ENCODE data around the gene FHIT.

The FHIT gene

DNA sequence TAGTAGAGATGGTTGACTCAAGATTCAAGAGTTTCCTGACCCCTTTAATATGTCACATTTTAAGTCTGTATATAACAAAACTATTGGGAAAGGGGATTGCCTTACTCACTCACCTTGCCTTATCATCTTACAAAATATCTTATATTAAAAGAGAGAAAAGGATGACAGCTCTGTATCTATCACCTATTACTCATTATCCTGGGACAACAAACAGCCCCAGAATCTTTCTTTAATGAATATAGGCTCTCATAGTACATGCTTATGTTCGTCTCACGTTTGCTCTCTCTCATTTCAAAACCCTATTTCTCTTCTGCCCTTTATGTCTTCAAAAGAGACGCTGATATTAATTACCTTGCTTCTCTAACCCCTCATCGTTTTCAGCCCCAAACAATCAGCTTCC is 1178.0 kb downstream of the FHIT start:
- no peak for DNase-seq

GRCh38 chr3:60070366-60070765 is 1180.9 kb downstream of the FHIT start:
- no peak for DNase-seq

- no peak for DNase-seq
Measured at GRCh38 chr3:60065227-60065868, 1185.9 kb downstream of the FHIT start.

- DNase-seq: no peak
Measured at GRCh38 chr3:60064210-60065178, 1186.8 kb downstream of the FHIT start.

- no peak for DNase-seq
Measured at GRCh38 chr3:60056404-60056803, 1194.8 kb downstream of the FHIT start.

GRCh38 chr3:60055765-60056164 is 1195.5 kb downstream of the FHIT start:
- DNase-seq: no peak

GRCh38 chr3:60053526-60054265 is 1197.6 kb downstream of the FHIT start:
- DNase-seq: peak in 3 of 4 experiments; percentile 2 to 14 (median 13)

DNA sequence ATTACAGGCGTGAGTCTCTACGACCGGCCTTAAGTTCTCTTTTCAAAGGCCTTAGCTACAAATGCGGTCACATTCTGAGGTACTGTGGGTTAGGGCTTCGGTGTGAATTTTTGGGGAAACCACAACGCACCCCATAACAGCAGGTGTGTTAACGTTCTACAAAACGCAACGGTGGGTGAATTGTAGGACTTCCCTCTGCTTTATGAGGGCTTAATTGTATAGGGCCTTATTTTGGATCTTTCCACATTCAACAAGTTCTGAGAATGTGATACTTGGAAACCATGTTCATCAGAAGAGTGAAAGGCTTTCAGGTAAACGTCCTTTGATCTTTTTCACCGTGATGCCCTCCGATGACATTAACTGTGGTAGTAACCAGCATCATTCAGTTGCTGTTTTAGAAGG is 1202.8 kb downstream of the FHIT start:
- peak in 2 of 4 experiments; percentile 7 to 23 for DNase-seq

DNA sequence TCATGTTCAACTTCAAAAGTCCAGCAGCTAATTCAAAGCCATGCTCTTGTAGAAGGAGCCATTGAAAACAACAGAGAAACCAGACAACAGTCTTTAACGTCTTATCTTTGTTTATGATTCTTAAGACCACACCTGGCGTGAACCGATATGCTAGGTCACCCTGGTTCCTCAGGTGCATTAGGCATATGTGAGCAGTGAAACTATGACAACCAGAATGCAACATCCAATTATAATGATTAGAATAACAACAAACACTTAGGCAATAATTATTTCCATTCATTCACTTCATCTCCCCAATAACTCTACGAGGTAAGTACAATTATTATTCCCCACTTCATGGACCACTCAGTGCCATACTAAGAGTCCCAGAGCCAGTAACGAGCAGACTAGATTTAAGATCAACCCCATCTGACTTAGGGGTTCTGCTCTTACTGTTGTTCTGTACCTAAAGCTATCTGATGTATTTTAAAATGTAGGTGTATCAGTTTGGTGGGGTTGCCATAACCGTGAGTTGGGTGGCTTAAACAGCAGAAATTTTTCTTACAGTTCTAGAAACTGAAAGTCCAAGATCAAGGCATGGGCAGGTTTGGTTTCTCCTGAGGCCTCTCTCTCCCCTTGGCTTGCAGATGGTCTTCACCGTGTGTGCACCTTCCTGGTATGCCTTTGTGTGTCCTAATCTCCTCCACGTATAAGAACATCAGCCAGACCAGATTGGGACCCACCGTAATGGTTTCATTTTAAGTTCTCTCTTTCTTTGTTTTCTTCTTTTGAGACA is 1203.6 kb downstream of the FHIT start:
- peak in 1 of 4 experiments; percentile 0 for DNase-seq

DNA sequence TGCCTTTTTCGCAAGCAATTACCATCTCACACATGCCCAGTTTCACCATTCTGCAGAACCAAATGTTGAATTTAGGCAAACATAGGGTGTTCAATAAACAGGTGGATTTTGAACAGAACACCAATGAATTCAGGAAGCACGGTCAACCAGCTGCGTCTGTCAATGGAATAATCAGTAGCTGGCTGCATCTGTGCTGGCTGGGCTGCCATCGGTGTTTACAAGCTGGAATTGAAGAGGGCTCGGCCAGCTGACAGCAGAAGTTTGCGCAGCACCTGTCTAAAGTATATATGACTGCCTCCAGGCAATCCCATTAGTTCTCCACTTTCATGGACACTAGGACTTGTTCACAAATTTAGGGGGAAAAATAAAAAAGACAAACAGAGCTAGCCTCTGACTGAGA is 1205.0 kb downstream of the FHIT start:
- DNase-seq: no peak

GRCh38 chr3:60045686-60046085 is 1205.6 kb downstream of the FHIT start:
- DNase-seq: no peak

DNA sequence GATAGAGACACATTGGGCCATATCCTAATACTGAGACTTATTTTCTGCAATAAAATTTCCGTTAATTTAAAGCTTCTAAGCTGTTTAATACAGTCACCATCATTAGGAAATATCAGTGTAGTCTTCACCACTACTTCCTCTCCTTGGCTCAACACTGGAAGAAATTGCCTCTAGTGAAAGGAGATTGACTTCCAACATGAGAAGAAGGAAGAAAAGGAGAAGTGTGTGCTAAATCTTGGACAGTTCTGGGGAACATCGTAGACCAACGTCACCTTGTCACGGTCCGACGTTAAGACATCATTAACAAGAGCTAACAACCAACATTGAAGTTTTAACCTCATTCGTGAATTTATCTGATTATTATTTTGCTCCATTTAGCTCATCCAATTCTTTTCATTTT is 1214.4 kb downstream of the FHIT start:
- no peak for DNase-seq

- DNase-seq: no peak
Measured at GRCh38 chr3:60033901-60034453, 1217.3 kb downstream of the FHIT start.

GRCh38 chr3:60030982-60031381 is 1220.3 kb downstream of the FHIT start:
- DNase-seq: no peak

GRCh38 chr3:60028233-60028632 is 1223.0 kb downstream of the FHIT start:
- DNase-seq: no peak

GRCh38 chr3:60027335-60027734 is 1223.9 kb downstream of the FHIT start:
- no peak for DNase-seq

- DNase-seq: no peak
Measured at GRCh38 chr3:60025096-60026050, 1225.9 kb downstream of the FHIT start.

DNA sequence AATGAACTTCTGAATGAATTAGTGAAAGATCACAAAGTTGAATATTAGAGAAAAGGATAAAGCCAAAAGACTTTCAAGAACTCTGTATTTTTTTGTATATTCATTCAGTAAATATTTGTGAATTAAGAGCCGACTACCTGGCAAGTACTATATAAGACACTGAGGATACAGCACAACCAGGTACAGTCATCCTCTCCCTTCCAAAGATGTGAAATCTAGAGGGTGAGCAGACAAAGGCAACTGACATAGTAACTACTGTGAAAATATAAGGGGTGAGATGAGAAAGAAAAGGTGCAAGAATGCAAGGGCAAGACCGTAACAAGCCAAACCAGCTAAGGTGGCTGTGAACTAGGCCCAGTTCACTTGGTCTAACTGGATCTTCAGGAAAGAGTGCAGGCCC is 1226.9 kb downstream of the FHIT start:
- DNase-seq: no peak

- no peak for DNase-seq
Measured at GRCh38 chr3:60023189-60023588, 1228.1 kb downstream of the FHIT start.

GRCh38 chr3:60017631-60018030 is 1233.6 kb downstream of the FHIT start:
- peak in 1 of 4 experiments; percentile 8 for DNase-seq

Measured in activated CD4-positive, CD25-positive, alpha-beta regulatory T cell (primary cell).